ENCODE measurements around the gene CD209. TPM values are rescaled to one million over a fixed set of nuclear protein-coding genes. Genes with fewer than 3 reads are reported as not detected.
"Not testable (repeated sequence)": the region's sequence is repeated elsewhere in the genome, so short reads cannot be mapped to it uniquely, and the experiment has no call there.

CD209 gene
- total and polyA plus RNA-seq, 2 of the 8 experiments (the other 6 are each of a cell fraction or from before 2014, with no cell fraction given) = 0.05 to 0.22 TPM

DNA sequence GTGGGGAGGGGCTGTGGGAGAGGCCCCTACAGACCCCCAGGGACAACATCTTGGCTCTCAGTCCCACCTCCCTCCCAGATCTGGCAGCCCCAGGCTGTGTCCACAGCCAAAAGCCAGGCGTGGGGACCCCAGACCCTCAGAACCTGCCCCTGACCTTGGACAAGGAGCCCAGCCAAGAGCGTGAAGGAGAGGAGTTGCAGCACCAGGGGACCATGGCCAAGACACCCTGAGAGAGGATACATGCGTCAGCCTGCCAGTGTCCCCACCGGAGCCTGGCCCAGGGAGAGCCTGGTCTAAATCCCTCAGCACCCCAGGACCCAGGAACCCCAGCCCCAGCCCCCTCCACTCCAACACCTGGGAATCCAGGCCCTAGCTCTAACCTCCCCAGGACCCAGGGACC is 1.0 kb downstream of the CD209 start:
- POLR2A ChIA-PET (ENCODE audit: partially characterized antibody); H3K14ac ChIP-seq (ENCODE audit: insufficient read length); H3K9ac ChIP-seq (replicated peaks in 1 of 4; ENCODE audit: extremely low read depth in 1 of 4, low read depth in 3 of 4, low read length in 3 of 4); H3K4me2 ChIP-seq (ENCODE audit: insufficient read depth in 1 of 2, low read depth in 2 of 2, low read length in 2 of 2); H2AK5ac ChIP-seq (ENCODE audit: low read depth, low read length); H3K79me1 ChIP-seq (ENCODE audit: low read depth, low read length); CTCF ChIA-PET (ENCODE audit: partially characterized antibody); H3K23ac ChIP-seq (ENCODE audit: insufficient read length); H2BK15ac ChIP-seq (ENCODE audit: low read length); DNase-seq (ENCODE audit: low read depth in 1 of 2, low spot score in 2 of 2); H3K79me2 ChIP-seq (ENCODE audit: control insufficient read depth in 1 of 2, insufficient read depth in 2 of 2, low read length in 2 of 2); H2AFZ ChIP-seq (ENCODE audit: low read length); H4K5ac ChIP-seq (ENCODE audit: insufficient read length, low read depth, low read length); H3K18ac ChIP-seq (ENCODE audit: extremely low read depth, low read length); H3K27me3 ChIP-seq (replicated peaks in 1 of 4; ENCODE audit: control insufficient read depth in 3 of 4, extremely low read depth in 1 of 4, insufficient read depth in 3 of 4, low read length in 3 of 4); H3K9me3 ChIP-seq (ENCODE audit: insufficient read depth in 2 of 2, low read depth in 1 of 2, low read length in 1 of 2); FAIRE-seq; H2BK20ac ChIP-seq (ENCODE audit: low read length); H4K91ac ChIP-seq (replicated peaks; ENCODE audit: insufficient read length, low read length); H3K27ac ChIP-seq (ENCODE audit: low read depth, low read length); H3K23me2 ChIP-seq (ENCODE audit: low read depth, low read length); H2BK5ac ChIP-seq (ENCODE audit: low read depth, low read length); H4K8ac ChIP-seq (ENCODE audit: extremely low read depth, insufficient read depth, low read length); H2BK120ac ChIP-seq (replicated peaks; ENCODE audit: low read depth, low read length); H3K56ac ChIP-seq (replicated peaks; ENCODE audit: insufficient read length, low read depth, low read length); H4K20me1 ChIP-seq (replicated peaks in 1 of 2; ENCODE audit: control insufficient read depth in 1 of 2, insufficient read depth in 2 of 2, low read length in 2 of 2); H3K4me3 ChIP-seq (ENCODE audit: extremely low read depth in 1 of 4, insufficient read depth in 2 of 4, low read depth in 3 of 4, low read length in 4 of 4); H3K36me3 ChIP-seq (ENCODE audit: control insufficient read depth in 2 of 4, insufficient read depth in 4 of 4, low read length in 3 of 4); H2BK12ac ChIP-seq (ENCODE audit: low read depth, low read length); H3K4ac ChIP-seq (replicated peaks; ENCODE audit: insufficient read length, low read depth, low read length): not testable (repeated sequence)
- peaks cover 3 to 15% (median 8%) of the 10 kb centered on the region in 4 experiments; a peak in 6 of 7 replicates for H3K4me1 ChIP-seq (replicated peaks in 1 of 4; ENCODE audit: control insufficient read depth in 3 of 4, insufficient read depth in 4 of 4, low read length in 3 of 4)
- WGBS, 2 experiments (ENCODE audit: extremely low coverage in 1 of 2, insufficient coverage in 1 of 2, insufficient read length in 1 of 2, insufficient replicate concordance in 2 of 2, low coverage in 1 of 2, low lambda C conversion rate in 2 of 2, missing lambda C conversion rate in 1 of 2) = 61% methylated on average over 2 of the region's 4 CpGs; no CpG with 5 or more reads in 1 of the 2 experiments

All from H1 (cell line).